GM18870 (cell line): Measurements from ENCODE around the gene RPP21.

Experiments
- ATAC-seq: cut with Tn5 transposase; IDR thresholded peaks from one replicate; pipeline ENCODE4 v1.9.1; 2021; ENCODE audit warnings: moderate library complexity; ENCODE audit not compliant: unreplicated experiment

The RPP21 gene

GRCh38 chr6:30344868-30345671, at the start of gene RPP21:
RPP21 (plus strand) TSS chr6:30345156; CDS start chr6:30345172, 16 bp downstream.
- no peak for ATAC-seq

GRCh38 chr6:30295837-30296236, 49.1 kb upstream of the RPP21 start:
- ATAC-seq, result no peak

DNA sequence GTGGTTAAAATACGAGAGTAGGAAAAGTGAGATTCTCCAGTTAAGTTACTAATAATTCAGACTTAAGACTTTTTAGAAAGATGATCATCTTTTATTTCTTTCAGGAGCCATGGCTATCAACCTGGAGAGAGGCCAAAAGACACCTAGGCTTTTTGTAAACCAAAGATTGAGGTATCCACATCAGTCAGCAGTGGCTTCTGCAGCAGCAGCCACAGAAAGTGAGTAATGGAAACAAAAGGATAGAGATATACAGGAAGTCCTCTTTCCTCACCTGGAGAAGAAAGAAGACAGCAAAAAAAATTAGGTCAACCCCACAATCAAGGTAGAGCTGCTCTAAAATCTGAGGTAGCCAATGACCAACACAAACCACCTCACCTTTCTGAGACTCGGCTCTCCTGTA, 41.0 kb upstream of the RPP21 start:
- ATAC-seq, result no peak

DNA sequence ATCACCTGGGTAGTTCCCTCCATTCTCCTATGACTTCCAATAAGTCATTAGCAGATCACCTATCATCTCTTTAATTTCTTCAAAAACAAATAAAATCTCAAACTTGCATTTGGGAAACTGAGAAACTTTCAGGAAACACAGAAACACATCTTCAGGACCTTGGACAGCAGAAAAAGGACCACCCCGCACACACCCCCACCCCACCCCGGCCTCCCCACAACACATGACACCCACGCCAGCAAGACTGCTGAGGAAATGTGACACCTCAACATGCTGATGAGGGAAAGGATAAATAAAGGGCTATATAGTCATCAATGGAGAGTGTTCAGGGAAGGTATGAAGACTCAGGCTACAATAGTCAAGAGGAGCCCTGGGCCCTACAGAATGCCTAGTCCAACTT, 33.9 kb upstream of the RPP21 start:
- no peak for ATAC-seq

GRCh38 chr6:30311671-30312070, 33.3 kb upstream of the RPP21 start:
- no peak for ATAC-seq

GRCh38 chr6:30312266-30312665, 32.7 kb upstream of the RPP21 start:
- no peak for ATAC-seq

DNA sequence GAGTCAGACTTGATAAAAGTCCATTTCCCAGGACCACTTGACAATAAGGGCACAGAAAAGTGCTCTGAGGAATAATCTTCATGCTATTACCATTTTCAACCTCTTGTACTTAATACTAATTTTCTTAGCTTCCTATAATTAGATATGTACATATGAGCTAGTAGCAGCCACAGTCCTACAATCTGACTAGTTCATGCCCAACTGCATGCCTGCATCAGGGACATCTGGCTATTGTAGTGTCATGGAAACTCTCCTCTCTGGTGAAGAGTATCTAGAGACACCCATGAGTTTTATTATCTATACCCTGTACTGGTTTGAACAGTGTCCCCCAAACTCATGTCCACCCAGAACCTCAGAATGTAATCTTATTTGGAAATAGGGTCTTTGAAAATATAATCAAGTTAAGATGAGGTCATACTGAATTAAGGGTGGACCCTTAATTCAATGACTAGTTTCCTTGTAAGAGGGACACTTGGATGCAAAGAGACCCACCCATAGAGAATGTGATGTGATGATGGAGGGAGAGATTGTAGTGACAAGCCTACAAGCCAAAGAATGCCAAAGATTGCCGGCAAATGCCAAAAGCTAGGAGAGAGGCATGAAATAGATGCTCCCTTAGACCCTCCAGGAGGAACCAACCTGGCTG, 32.2 kb upstream of the RPP21 start:
- ATAC-seq, result no peak

DNA sequence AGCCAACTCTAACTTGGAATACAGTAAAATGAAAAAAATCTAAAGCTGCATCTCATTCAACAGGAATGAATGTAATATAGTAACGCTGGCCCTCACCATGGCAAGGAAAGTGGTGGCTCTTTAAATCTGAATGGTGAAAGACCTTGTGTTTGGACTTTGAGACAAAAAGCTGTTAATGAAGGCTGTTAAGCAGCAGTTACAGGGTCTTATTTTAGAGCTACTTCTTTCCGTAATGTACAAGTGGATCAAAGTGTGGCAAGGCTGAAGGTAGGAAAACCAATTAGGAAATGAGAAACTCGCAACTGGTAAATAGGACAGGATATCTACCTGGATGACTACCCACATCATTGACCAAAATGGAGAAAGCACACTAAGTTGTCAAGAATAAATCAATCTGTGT, 29.8 kb upstream of the RPP21 start:
- ATAC-seq, result no peak

DNA sequence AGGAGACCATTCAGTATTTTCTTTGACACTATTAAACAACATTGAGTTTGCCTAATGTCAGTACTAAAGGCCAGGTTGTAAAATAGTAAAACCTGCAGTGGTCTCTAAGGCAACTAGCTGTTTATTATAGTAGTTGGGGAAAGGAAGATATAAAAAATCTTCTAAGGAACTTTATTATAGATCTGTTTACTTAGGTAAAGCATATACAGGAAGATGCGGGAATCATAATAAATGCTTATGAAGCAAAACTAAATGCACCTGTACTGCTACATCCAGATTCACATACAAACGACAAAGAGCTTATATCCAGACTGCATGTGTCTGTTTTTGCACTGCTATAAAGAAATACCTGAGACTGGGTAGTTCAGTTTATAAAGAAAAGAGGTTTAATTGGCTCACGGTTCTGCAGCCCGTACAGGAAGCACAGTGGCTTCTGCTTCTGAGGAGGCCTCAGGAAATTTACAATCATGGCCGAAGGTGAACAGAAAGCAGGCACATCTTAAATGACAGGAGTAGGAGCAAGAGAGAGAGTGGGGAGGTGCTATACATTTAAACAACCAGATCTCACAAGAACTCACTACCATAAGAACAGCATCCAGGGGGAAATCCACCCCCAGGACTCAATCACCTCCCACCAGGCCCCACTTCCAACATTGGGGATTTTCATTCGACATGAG, 26.9 kb upstream of the RPP21 start:
- no peak for ATAC-seq

- ATAC-seq, result no peak
Measured at GRCh38 chr6:30319146-30319835, 25.7 kb upstream of the RPP21 start.

- ATAC-seq, result no peak
Measured at GRCh38 chr6:30321692-30322388, 23.1 kb upstream of the RPP21 start.

GRCh38 chr6:30322527-30323501, 22.1 kb upstream of the RPP21 start:
- no peak for ATAC-seq

DNA sequence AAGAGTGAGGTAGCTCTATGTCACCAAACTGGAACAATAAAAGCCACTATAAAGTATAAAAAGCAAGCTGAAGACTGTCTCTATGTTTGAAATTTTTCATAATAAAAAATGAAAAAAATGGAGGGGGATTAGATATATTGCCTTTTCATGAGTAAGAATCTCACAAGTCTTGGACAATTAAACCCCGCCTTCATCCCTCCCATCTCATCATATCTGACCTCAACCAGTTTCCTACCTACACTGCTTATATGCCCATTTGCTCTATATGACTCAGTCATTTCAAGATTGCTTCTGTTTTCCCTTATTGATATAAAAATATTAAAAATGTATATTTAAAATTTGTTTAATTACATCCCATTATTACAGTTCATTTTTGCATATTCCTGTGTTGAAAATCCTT, 21.1 kb upstream of the RPP21 start:
- no peak for ATAC-seq

DNA sequence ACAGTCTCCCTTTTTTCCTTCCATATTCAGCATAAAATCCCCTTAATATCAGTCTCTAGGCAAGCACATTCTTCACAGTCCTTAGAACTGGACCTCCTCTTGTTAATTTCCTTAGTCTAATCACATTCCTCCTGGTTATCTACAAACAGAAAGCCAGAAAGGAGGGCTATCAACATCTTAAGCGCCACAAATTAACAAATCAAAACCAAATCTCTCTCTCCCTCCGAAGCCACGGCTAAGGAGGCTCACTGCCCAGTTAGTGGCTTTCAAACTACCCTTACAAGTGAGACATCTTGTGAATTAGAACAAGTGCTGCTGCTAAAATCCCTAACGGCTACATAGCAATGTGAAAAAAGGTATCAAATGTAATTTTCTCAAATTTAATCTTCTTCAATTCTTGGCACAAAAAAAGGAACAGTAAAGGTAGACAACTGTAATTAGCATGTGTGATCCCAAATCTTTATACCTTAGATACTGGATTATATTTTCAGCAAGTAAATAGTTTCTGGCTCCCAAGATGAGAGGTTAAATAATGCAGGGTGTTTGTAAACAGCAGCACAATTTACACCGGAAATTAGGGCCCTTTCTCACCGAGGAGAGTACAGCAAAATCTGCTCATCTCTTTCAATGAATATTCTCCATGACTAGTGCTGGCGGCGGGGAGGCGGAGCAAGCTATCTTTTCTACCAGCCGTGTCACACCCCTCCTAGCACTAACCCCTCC, 19.6 kb upstream of the RPP21 start:
- ATAC-seq, result no peak

DNA sequence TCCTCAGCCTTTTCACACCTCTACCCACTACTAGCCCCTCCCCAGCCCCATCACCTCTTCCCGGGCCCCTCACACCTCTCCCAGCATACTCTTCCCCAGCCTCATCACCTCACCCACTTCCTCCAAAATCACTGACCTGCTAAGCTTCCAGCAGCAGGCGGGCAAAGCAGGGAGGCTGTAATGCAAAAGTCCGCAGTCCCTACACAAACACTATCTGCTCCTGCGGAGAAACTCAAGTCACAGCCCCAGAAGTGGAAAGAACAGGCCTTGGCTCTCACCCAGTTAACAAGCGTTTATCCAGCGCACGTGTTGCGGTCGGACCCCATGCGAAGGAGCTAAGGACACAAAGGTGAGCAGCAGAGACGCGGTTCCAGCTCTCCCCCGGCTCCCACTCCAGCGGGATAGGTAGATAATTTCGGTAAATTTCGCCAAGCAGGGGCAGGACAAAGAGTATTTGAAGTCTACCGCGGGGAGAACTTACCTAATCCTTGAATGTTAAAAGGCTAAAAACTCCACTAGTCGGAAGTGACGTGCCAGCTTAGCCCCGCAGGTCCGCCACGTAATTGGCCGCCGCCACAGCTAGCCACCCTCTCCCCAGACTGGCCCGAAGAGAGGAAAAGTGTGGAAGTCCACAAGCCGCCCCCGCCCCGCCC, 19.0 kb upstream of the RPP21 start:
- ATAC-seq, result peak; percentile 39

DNA sequence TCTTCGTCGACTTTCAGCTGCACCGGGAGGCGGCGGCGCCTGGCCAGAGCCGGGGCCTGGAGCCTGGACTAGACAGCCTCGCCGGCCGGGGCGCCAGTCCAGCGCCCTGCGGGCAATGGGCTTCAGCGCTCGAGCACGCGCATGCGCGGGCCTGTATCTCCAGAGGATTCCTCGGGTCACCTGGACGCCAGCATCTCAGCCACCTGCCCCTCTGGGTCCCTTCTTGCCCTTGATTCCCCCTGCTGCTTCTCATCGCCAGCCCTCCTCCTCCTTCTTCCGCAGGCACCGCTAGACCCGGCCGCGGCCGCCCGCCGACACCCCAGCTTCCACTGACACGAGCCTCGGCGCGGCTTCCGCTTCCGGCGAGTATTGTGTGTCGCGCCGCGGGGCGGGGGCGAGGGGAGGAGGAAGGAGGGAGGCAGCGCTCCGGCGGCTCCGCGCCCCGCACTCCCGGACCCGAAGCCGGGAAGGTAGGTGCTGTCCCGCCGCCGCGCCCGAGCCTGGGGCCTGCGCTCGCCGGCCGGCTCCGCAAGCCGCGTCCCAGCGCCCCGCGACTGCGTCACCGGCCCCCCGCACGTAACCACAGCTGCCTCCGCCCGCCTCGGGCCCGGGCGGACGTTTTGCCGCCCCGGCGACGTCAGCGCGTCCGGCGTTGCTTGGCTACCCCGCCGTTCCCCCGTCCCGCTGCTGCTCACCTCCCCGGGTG, 18.3 kb upstream of the RPP21 start, which contains the start of gene TRIM39:
TSS of gene TRIM39 (plus strand) at position 402 of the 706 bp plus-strand sequence. CDS start 2,391 bp downstream, outside the sequence.
- ATAC-seq, result peak; percentile 44

- no peak for ATAC-seq
Measured at GRCh38 chr6:30327232-30327746, 17.7 kb upstream of the RPP21 start.
